Activated naive CD8-positive, alpha-beta T cell (primary cell): ENCODE data around the gene GIGYF1.
"Not testable (repeated sequence)": the region's sequence is repeated elsewhere in the genome, so short reads cannot be mapped to it uniquely, and the experiment has no call there.

Experiments used
- H3K27ac Mint-ChIP-seq: one replicate; pipeline ENCODE4 v1.8.0; 2021; ENCODE audit warnings: mixed read lengths
- H3K27me3 Mint-ChIP-seq: one replicate; pipeline ENCODE4 v1.8.0; 2021; ENCODE audit warnings: mixed read lengths
- H3K36me3 Mint-ChIP-seq: one replicate; pipeline ENCODE4 v1.8.0; 2021; ENCODE audit warnings: mixed read lengths
- H3K4me1 Mint-ChIP-seq: one replicate; pipeline ENCODE4 v1.8.0; 2021; ENCODE audit warnings: low read depth, mixed read lengths
- H3K4me3 Mint-ChIP-seq: one replicate; pipeline ENCODE4 v1.8.0; 2021; ENCODE audit warnings: mild to moderate bottlenecking, mixed read lengths
- H3K9me3 Mint-ChIP-seq: one replicate; pipeline ENCODE4 v1.8.0; 2021; ENCODE audit warnings: low read depth, mixed read lengths

GIGYF1 gene

GRCh38 chr7:100720279-100720670 lies 26.2 kb upstream of the GIGYF1 start, which contains the start of gene EPO:
Gene EPO, plus strand, starts transcription at chr7:100720468. Its CDS starts 513 bp downstream, at chr7:100720981.
- H3K27me3 Mint-ChIP-seq: peaks cover 30% of the 10 kb centered on the region
- H3K9me3 Mint-ChIP-seq: no peaks in the 10 kb centered on the region
- peaks cover 8% of the 10 kb centered on the region for H3K36me3 Mint-ChIP-seq
- H3K27ac Mint-ChIP-seq: no peak within 1 kb of the TSS
- peaks cover 6% of the 10 kb centered on the region for H3K4me1 Mint-ChIP-seq
- H3K4me3 Mint-ChIP-seq: peak within 1 kb of the TSS; percentile 35

- Mint-ChIP-seq H3K9me3 (no peaks in the 10 kb centered on the region), H3K4me3 (peak overlapping the region; percentile 20), H3K27ac (no peak overlapping the region), H3K4me1 (peaks cover 3% of the 10 kb centered on the region), H3K27me3 (peaks cover 30% of the 10 kb centered on the region), H3K36me3 (peaks cover 8% of the 10 kb centered on the region)
Observed at GRCh38 chr7:100719523-100720278, 25.7 kb upstream of the GIGYF1 start.

DNA sequence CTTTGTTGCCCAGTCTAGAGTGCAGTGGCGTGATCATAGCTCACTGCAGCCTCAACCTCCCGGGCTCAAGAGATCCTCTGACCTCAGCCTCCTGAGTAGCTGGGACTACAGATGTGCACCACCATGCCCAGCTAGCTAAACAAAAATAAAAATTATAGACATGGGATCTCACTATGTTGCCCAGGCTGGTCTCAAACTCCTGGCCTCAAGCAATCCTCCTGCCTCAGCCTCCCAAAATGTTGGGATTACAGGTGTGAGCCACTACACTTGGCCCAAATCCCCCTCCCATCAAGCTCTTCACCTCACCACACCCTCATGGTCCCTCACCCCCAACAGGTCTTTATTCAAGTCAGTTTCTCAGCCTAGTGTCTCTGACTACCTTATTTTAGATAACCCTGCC lies 23.0 kb upstream of the GIGYF1 start:
- H3K4me3 Mint-ChIP-seq, H3K9me3 Mint-ChIP-seq, H3K4me1 Mint-ChIP-seq, H3K27ac Mint-ChIP-seq, H3K36me3 Mint-ChIP-seq: not testable (repeated sequence)
- H3K27me3 Mint-ChIP-seq: peaks cover 19% of the 10 kb centered on the region

DNA sequence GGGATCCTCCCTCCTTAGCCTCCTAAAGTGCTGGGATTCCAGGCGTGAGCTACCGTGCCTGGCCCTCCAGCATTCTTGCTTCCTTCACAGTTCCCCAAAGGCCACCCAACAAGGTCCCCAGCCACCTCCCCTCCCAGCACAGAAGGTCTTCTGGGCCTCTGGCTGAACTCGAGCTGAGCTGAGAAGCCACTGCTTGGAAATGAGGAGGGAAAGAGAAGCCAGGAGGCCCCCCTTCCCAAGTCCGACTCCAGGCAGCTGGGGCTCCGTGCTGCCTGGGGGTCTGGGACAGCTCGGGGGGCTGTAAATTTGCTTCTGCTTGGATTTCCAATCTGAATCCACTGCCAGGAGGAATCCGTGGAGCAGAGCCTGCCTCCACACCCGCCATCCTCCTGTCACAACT lies 20.7 kb upstream of the GIGYF1 start:
- peaks cover 9% of the 10 kb centered on the region for H3K27me3 Mint-ChIP-seq
- no peaks in the 10 kb centered on the region for H3K9me3 Mint-ChIP-seq
- H3K4me1 Mint-ChIP-seq: no peaks in the 10 kb centered on the region
- no peak overlapping the region for H3K4me3 Mint-ChIP-seq
- H3K36me3 Mint-ChIP-seq: peaks cover 11% of the 10 kb centered on the region
- no peak overlapping the region for H3K27ac Mint-ChIP-seq

DNA sequence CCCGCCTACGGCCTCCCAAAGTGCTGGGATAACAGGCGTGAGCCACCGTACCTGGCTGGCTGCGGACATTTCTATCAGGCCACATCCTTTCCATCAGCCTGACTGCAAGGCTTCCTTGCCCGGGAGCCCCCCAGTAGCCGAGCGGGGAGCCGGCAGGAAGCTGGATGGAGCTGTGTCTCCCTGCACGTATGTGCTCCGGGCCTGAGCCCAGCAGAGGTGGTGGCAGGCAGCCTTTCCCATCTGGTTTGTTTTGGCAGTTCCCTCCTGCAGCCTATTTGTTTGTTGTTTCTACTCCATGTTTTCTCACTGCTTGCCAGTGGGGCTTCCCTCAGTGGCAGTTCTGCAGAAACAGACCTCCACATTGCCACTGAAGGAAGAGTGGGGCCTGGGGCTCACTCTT lies 17.3 kb upstream of the GIGYF1 start:
- Mint-ChIP-seq H3K4me1 (peaks cover 12% of the 10 kb centered on the region), H3K9me3 (no peaks in the 10 kb centered on the region), H3K27me3 (no peaks in the 10 kb centered on the region), H3K4me3 (no peak overlapping the region), H3K36me3 (peaks cover 7% of the 10 kb centered on the region), H3K27ac (no peak overlapping the region)

GRCh38 chr7:100710452-100710851 lies 16.4 kb upstream of the GIGYF1 start:
- Mint-ChIP-seq H3K4me3 (no peak overlapping the region), H3K27ac (no peak overlapping the region), H3K9me3 (no peaks in the 10 kb centered on the region), H3K4me1 (peaks cover 12% of the 10 kb centered on the region), H3K27me3 (no peaks in the 10 kb centered on the region), H3K36me3 (peaks cover 7% of the 10 kb centered on the region)

DNA sequence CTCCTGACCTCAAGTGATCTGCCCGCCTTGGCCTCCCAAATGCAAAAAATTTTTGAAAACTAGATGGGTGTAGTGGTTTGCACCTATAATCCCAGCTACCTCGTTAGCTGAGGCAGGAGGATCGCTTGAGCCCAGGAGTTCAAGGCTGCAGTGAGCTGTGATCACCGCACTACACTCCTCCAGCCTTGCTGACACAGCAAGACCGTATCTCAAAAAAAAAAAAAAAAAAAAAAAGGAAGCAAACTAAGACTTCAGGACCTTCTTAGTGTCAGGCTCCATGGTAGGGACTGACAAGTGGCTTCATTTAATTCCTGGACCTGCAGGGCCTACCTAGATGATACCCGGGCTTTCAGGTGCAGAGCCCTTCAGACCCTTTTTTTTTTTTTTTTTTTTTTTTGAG lies 14.3 kb upstream of the GIGYF1 start:
- Mint-ChIP-seq H3K36me3 (peaks cover 7% of the 10 kb centered on the region), H3K4me3 (peak overlapping the region; percentile 42), H3K9me3 (no peaks in the 10 kb centered on the region), H3K4me1 (peaks cover 14% of the 10 kb centered on the region), H3K27ac (no peak overlapping the region), H3K27me3 (no peaks in the 10 kb centered on the region)

DNA sequence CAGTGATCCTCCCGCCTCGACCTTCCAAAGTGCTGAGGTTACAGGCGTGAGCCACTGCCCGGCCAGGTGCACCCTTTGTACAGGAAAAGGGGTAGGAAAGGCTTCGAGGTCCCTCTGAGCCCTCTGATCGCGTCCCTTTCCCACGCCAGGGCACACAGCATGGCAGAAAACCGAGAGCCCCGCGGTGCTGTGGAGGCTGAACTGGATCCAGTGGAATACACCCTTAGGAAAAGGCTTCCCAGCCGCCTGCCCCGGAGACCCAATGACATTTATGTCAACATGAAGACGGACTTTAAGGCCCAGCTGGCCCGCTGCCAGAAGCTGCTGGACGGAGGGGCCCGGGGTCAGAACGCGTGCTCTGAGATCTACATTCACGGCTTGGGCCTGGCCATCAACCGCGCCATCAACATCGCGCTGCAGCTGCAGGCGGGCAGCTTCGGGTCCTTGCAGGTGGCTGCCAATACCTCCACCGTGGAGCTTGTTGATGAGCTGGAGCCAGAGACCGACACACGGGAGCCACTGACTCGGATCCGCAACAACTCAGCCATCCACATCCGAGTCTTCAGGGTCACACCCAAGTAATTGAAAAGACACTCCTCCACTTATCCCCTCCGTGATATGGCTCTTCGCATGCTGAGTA lies 12.7 kb upstream of the GIGYF1 start:
- Mint-ChIP-seq H3K36me3 (peaks cover 7% of the 10 kb centered on the region), H3K4me1 (peaks cover 14% of the 10 kb centered on the region), H3K27ac (peak overlapping the region; percentile 94), H3K27me3 (no peaks in the 10 kb centered on the region), H3K4me3 (peak overlapping the region; percentile 96), H3K9me3 (no peaks in the 10 kb centered on the region)

DNA sequence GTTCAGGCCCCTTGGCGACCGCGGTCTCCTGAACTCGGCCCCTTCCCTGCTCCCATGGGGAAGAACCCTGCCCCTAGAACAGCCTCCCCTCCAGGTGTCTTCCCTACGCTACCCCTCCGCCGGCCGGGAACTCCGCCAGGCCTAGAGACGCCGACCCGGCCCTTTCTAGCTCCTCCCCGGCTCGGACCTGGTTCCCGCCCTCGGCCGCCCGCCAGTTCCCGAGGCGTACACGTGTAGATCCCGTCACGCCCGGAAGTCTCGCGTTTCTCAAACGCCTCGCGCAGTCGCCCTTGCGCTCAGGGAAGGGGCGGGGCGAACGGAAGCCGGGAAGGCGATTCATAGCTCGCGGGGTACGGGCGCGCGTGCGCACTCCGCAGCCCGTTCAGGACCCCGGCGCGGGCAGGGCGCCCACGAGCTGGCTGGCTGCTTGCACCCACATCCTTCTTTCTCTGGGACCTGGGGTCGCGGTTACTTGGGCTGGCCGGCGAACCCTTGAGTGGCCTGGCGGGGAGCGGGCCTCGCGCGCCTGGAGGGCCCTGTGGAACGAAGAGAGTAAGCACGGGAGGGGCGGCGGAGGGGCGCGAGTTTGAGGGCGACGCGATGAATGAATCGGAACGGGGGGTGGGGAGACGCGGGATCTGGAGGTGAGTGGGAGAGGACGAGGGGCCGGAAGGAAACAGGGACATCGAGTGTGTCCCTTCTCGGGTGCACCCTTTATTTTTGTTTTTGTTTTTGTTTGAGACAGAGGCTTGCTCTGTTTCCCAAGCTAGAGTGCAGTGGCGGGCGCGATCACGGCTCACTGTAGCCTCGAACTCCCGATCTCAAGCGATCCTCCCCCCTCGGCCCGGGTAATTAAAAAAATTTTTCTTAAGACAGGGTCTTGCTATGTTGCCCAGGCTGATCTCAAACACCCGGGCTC lies 12.0 kb upstream of the GIGYF1 start, which contains the start of gene POP7:
TSS of gene POP7 (plus strand) at position 369 of the 919 bp plus-strand sequence. CDS start 710 bp downstream, outside the sequence.
- Mint-ChIP-seq H3K27me3 (no peaks in the 10 kb centered on the region), H3K4me3 (peak within 1 kb of the TSS; percentile 96), H3K36me3 (peaks cover 7% of the 10 kb centered on the region), H3K9me3 (no peaks in the 10 kb centered on the region), H3K27ac (peak within 1 kb of the TSS; percentile 94), H3K4me1 (peaks cover 14% of the 10 kb centered on the region)

DNA sequence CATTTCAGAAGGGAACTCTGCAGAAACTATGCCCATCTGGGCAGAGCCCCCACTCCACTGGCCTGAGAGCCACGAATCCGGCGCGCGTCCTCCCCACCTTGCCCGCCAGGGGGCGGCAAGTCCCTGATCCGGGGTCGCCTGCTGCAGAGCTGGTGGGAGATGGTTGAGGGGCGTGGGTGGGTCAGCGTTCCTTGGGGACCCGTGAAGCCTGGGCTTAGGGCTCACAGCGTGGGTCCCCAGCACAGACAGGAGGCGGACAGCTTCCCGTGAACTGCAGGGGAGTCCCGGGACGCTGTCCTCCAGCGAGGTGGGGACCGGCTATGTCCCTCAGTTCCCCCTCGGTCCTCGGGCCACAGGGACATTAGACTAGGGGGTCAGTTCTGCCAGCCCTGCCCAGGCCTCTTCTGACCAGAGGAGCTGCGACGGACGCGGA lies 11.3 kb upstream of the GIGYF1 start:
- peaks cover 6% of the 10 kb centered on the region for H3K36me3 Mint-ChIP-seq
- no peaks in the 10 kb centered on the region for H3K27me3 Mint-ChIP-seq
- H3K27ac Mint-ChIP-seq: peak overlapping the region; percentile 94
- peaks cover 14% of the 10 kb centered on the region for H3K4me1 Mint-ChIP-seq
- no peaks in the 10 kb centered on the region for H3K9me3 Mint-ChIP-seq
- H3K4me3 Mint-ChIP-seq: peak overlapping the region; percentile 96

- not testable (repeated sequence) for H3K4me3 Mint-ChIP-seq, H3K27ac Mint-ChIP-seq, H3K4me1 Mint-ChIP-seq, H3K9me3 Mint-ChIP-seq, H3K36me3 Mint-ChIP-seq, H3K27me3 Mint-ChIP-seq
Observed at GRCh38 chr7:100701089-100701488, 7.0 kb upstream of the GIGYF1 start.

DNA sequence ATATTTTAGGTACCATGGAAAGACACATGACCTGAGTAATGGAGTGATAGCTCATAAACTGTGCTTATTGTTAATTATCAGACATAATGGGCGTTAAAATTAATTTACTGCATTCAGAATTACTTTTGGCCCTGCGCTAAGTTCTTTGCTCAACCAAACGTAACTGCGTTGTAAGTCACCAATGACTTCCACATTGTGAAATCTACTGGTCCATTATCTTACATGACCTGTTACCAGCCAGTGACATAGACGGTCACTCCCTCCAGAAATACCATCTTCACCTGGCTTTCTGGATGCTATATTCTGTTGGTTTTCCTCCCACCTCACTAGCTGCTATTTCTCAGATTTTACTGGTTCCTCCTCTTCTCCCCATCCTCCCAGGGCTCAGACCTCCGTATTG lies 5.0 kb upstream of the GIGYF1 start:
- Mint-ChIP-seq H3K36me3 (no peaks in the 10 kb centered on the region), H3K9me3 (no peaks in the 10 kb centered on the region), H3K27me3 (no peaks in the 10 kb centered on the region), H3K27ac (no peak overlapping the region), H3K4me1 (peaks cover 11% of the 10 kb centered on the region), H3K4me3 (no peak overlapping the region)

DNA sequence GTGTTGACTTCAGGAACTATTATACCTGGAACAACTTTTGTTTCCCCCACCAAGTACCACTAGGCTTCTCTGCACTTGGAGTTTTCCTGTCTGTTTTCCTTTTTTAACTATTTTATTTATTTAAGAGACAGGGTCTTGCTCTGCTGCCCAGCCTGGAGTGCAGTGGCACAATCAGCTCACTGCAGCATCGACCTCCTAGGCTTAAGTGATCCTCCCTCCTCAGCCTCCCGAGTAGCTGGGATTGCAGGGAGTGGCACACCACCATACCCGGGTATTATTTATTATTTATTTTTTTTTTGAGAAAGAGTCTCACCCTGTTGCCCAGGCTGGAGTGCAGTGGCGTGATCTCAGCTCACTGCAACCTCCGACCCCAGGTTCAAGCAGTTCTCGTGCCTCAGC lies 2.1 kb upstream of the GIGYF1 start:
- Mint-ChIP-seq H3K27me3 (no peaks in the 10 kb centered on the region), H3K4me1 (peaks cover 31% of the 10 kb centered on the region), H3K4me3 (peak overlapping the region; percentile 74), H3K9me3 (no peaks in the 10 kb centered on the region), H3K36me3 (no peaks in the 10 kb centered on the region), H3K27ac (peak overlapping the region; percentile 75)

GRCh38 chr7:100693312-100694097 lies 545 bp downstream of the GIGYF1 start:
- H3K27me3 Mint-ChIP-seq: no peaks in the 10 kb centered on the region
- H3K4me3 Mint-ChIP-seq: peak overlapping the region; percentile 96
- no peaks in the 10 kb centered on the region for H3K9me3 Mint-ChIP-seq
- peaks cover 45% of the 10 kb centered on the region for H3K4me1 Mint-ChIP-seq
- H3K36me3 Mint-ChIP-seq: no peaks in the 10 kb centered on the region
- peak overlapping the region; percentile 88 for H3K27ac Mint-ChIP-seq
